Ovary (tissue), 3 donors: Measurements from ENCODE around the gene TFAM.

ENCODE experiments used
- POLR2A ChIP-seq: fragments of 450-650 bp; IDR thresholded peaks from one replicate; pipeline ENCODE4 v1.6.1; 2017; ENCODE audit warnings: antibody characterized with exemption, mild to moderate bottlenecking, moderate library complexity
- TF ChIP-seq, protein P1 (sequence below), 3 donors: fragments of 450-650 bp in 2 of 3; fragments of 200-600 bp in 1 of 3; IDR thresholded peaks; one replicate each; pipeline versions ENCODE4 v1.5.1 to v1.8.0; 2016 to 2022; ENCODE audit warnings: antibody characterized with exemption in 3 of 3, mild to moderate bottlenecking in 1 of 3
- donor health status: DM: no; HTN: no; CAD: no.

DNA sequence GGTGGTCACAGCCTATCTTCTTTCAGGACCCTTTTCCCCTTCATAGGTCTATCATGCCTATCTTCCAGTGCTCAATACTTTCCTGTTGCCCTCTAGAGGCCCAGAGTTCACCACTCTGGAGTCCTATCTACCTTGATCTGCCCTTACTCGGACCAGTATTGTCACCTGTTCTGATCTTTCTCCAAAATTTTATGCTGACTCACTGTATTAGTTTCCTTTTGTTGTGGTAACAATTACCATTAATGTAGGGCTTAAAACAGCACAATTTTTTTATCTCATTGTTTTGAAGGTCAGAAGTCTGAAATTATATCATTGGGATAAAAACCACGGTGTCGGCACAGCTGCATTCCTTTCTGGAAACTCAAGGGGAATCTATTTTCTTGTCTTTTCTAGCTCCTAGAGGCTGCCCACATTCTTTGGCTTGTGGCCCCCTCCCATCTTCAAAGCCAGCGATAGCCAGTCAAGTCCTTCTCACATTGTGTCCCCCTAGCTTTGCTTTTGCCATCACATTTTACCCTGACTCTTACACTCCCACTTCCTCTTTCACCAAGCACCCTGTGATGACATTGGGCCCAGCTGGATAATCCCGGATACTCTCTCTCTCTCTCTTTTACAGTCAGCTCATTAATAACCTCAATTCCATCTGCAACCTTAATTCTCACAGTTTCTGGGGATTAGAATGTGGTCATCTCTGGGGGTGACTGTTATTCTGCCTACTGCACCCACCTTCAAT is 54.6 kb downstream of the TFAM start:
- TF ChIP-seq, protein P1, sequence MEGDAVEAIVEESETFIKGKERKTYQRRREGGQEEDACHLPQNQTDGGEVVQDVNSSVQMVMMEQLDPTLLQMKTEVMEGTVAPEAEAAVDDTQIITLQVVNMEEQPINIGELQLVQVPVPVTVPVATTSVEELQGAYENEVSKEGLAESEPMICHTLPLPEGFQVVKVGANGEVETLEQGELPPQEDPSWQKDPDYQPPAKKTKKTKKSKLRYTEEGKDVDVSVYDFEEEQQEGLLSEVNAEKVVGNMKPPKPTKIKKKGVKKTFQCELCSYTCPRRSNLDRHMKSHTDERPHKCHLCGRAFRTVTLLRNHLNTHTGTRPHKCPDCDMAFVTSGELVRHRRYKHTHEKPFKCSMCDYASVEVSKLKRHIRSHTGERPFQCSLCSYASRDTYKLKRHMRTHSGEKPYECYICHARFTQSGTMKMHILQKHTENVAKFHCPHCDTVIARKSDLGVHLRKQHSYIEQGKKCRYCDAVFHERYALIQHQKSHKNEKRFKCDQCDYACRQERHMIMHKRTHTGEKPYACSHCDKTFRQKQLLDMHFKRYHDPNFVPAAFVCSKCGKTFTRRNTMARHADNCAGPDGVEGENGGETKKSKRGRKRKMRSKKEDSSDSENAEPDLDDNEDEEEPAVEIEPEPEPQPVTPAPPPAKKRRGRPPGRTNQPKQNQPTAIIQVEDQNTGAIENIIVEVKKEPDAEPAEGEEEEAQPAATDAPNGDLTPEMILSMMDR (IDR thresholded peaks at IDR 0.05) = no peak
- no peak for TF ChIP-seq POLR2A
